ENCODE measurements around the gene CEP295NL.

DNA sequence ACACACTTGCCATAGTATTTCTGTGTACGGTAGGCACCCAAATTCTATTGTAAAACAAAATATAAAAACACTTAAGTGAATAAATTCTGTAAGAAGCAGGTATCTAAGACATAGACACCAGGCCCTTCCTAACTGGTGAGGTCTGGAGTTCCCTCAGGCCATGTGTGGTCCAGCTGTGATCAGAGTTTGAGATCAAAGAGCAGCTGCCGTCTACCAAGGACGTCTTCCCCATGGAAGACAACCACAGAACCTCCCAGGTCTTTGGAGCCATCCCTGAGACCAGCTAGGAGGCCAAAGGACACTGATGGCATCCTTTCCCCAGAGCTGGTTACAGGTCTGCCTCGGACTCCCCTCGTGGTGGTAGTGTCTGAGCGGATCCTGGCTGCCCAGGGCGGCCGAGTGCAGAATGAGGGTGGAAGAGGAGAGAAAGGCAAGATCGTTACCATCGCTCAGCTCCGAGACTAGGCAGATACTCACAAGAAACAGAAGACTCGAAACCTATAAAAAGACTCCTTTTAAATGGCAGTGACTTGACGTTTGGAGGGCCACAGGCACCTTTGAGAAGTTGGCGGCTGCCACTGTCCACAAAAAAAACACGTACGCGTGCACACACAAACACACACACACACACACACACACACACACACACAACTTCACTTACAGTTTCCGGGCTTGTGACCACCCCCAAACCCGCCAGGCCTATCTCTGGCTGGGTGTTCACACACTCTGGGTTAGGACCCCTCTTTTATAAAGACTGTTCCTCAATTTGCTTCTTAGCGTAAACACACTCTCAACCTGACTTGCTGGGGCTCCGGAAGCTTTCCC is 14.7 kb upstream of the CEP295NL start:
- TF ChIP-seq, protein P1, sequence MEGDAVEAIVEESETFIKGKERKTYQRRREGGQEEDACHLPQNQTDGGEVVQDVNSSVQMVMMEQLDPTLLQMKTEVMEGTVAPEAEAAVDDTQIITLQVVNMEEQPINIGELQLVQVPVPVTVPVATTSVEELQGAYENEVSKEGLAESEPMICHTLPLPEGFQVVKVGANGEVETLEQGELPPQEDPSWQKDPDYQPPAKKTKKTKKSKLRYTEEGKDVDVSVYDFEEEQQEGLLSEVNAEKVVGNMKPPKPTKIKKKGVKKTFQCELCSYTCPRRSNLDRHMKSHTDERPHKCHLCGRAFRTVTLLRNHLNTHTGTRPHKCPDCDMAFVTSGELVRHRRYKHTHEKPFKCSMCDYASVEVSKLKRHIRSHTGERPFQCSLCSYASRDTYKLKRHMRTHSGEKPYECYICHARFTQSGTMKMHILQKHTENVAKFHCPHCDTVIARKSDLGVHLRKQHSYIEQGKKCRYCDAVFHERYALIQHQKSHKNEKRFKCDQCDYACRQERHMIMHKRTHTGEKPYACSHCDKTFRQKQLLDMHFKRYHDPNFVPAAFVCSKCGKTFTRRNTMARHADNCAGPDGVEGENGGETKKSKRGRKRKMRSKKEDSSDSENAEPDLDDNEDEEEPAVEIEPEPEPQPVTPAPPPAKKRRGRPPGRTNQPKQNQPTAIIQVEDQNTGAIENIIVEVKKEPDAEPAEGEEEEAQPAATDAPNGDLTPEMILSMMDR (IDR thresholded peaks at IDR 0.05) = no peak
- TF ChIP-seq POLR2A (IDR thresholded peaks at IDR 0.05) = no peak

Measured in Peyer's patch (tissue), 4 donors.